Esophagus squamous epithelium (tissue), 5 donors: Measurements from ENCODE around the gene CDC23. TPM values are rescaled to one million over a fixed set of nuclear protein-coding genes. Genes with fewer than 3 reads are reported as not detected.
"Not testable (repeated sequence)": the region's sequence is repeated elsewhere in the genome, so short reads cannot be mapped to it uniquely, and the experiment has no call there.

ENCODE experiments used
- DNase-seq: peaks from one replicate; lab custom pipeline; 2025; lab: John Stamatoyannopoulos, UW
- H3K27ac ChIP-seq, 4 donors: fragments of 200-600 bp; sonication (generic); one replicate each; pipeline ENCODE4 v1.5.1; 2016 to 2019; ENCODE audit warnings: mild to moderate bottlenecking in 1 of 4
- H3K27me3 ChIP-seq, 4 donors: fragments of 200-600 bp; sonication (generic); 1 replicate in 3 of 4; 2 replicates in 1 of 4; pipeline versions ENCODE4 v1.5.1 to v1.6.0; 2017 to 2021; ENCODE audit warnings: antibody characterized with exemption in 1 of 4
- H3K36me3 ChIP-seq, 3 donors: fragments of 200-600 bp; sonication (generic); one replicate each; pipeline ENCODE4 v1.5.1; 2016 to 2019
- H3K4me1 ChIP-seq, 3 donors: fragments of 200-600 bp; sonication (generic); one replicate each; pipeline ENCODE4 v1.5.1; 2017 to 2019
- H3K4me3 ChIP-seq, 4 donors: fragments of 200-600 bp; sonication (generic); 1 replicate in 3 of 4; 2 replicates in 1 of 4; pipeline ENCODE4 v1.5.1; 2016 to 2019; ENCODE audit warnings: mild to moderate bottlenecking in 2 of 4, moderate library complexity in 1 of 4
- H3K9me3 ChIP-seq, 3 donors: fragments of 200-600 bp; sonication (generic); one replicate each; pipeline ENCODE4 v1.5.1; 2016 to 2019
- CTCF ChIP-seq, 6 experiments: fragments of 450-650 bp in 4 of 6; fragments of 200-600 bp in 2 of 6; sonication (generic) in 2 of 6; IDR thresholded peaks; one replicate each; pipeline ENCODE4 v1.5.1; 2016 to 2019; ENCODE audit warnings: antibody characterized with exemption in 6 of 6, mild to moderate bottlenecking in 4 of 6, moderate library complexity in 4 of 6
- POLR2A ChIP-seq, 4 donors: fragments of 450-650 bp; IDR thresholded peaks; one replicate each; pipeline ENCODE4 v1.6.1; 2017; ENCODE audit warnings: antibody characterized with exemption in 4 of 4, mild to moderate bottlenecking in 4 of 4, moderate library complexity in 3 of 4
- WGBS, 2 donors: methylation state at CpG; one replicate each; pipeline ENCODE4 v1.1.5; 2018; 5-methylcytosine and 5-hydroxymethylcytosine counted together
- intact Hi-C: fragments of 100-400 bp; cut with DNase I; formaldehyde crosslinking; loops from one replicate; pipeline ENCODE4 v1.15.0; 2022
- total RNA-seq, 4 donors: library from RNA; depleted of rRNA; stranded (reverse); fragments of >200 nt; gene quantifications; one replicate each; pipeline ENCODE4 v1.1.0, GENCODE V29; 2016
- donor health status: DM: yes; HTN: yes; CAD: no.

CDC23 gene
- total RNA-seq, 4 donors from 2014 or later: 10.4 to 25.8 (median 20.5) TPM

DNA sequence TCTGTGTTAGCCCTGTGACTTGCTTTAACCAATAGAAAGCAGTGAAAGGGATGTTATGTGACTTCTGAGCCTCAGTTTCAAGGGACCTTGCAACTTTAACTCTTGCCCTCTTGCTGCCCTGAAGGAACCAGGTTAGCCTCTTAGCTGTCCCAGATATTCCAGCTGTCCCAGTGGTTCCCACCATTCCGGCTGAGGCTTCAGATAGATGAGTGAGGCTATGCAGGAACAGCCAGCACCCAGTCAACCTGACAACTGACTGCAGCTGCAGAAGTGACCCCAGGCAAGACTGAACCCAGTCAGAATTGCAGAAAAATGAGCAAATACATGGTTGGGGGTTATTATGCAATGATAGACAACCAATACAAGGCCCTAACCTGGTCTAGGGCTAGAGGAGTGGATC lies 10.4 kb upstream of the CDC23 start:
- TF ChIP-seq CTCF (IDR thresholded peaks at IDR 0.05) (no peak), POLR2A (IDR thresholded peaks at IDR 0.05) (no peak)
- DNase-seq: no peak
- 83% methylated on average over 1 of the region's 1 CpG; no CpG with 5 or more reads in 1 of the 2 donors for WGBS, 2 donors
- Histone ChIP-seq H3K9me3 (peaks cover 0 to 13% (median 4%) of the 10 kb centered on the region in 3 donors), H3K4me1 (no peaks in the 10 kb centered on the region), H3K36me3 (no peaks in the 10 kb centered on the region), H3K27ac (no peak overlapping the region), H3K4me3 (no peak overlapping the region), H3K27me3 (no peaks in the 10 kb centered on the region)
- intact Hi-C loops: loop anchor here (10.0 kb wide), 1 partner anchor 171 kb away; no protein-coding TSS in a partner anchor

GRCh38 chr5:138216799-138217198 lies 3.7 kb upstream of the CDC23 start:
- 73 to 76% methylated on average over 2 of the region's 2 CpGs for WGBS, 2 donors
- DNase-seq: no peak
- intact Hi-C loops: no loop called here
- no peaks in the 10 kb centered on the region for H3K9me3 ChIP-seq
- H3K27me3 ChIP-seq: no peaks in the 10 kb centered on the region
- no peak overlapping the region for H3K27ac ChIP-seq
- no peak overlapping the region for H3K4me3 ChIP-seq
- H3K4me1 ChIP-seq: peaks cover 11 to 19% (median 13%) of the 10 kb centered on the region in 3 donors
- no peaks in the 10 kb centered on the region for H3K36me3 ChIP-seq
- TF ChIP-seq POLR2A (IDR thresholded peaks at IDR 0.05) (no peak), CTCF (IDR thresholded peaks at IDR 0.05) (no peak)

- intact Hi-C loops: no loop called here
- DNase-seq: no peak
- Histone ChIP-seq H3K27ac (peak overlapping the region; percentile 87 to 92 (median 90)), H3K27me3 (no peaks in the 10 kb centered on the region), H3K36me3 (peaks cover 0 to 26% (median 0%) of the 10 kb centered on the region in 3 donors), H3K9me3 (no peaks in the 10 kb centered on the region), H3K4me1 (peaks cover 11 to 35% (median 17%) of the 10 kb centered on the region in 3 donors), H3K4me3 (peak overlapping the region; percentile 74 to 96 (median 90))
- WGBS, 2 donors: 0% methylated on average over 1 to 8 of the region's 8 CpGs
- TF ChIP-seq POLR2A (IDR thresholded peaks at IDR 0.05): no peak
Measured at GRCh38 chr5:138212828-138213160, 329 bp downstream of the CDC23 start.

GRCh38 chr5:138210985-138211384 lies 2.1 kb downstream of the CDC23 start:
- Histone ChIP-seq H3K4me3 (no peak overlapping the region), H3K4me1 (peaks cover 11 to 35% (median 17%) of the 10 kb centered on the region in 3 donors), H3K27ac (no peak overlapping the region), H3K9me3 (no peaks in the 10 kb centered on the region), H3K27me3 (no peaks in the 10 kb centered on the region), H3K36me3 (peaks cover 0 to 44% (median 0%) of the 10 kb centered on the region in 3 donors)
- TF ChIP-seq POLR2A (IDR thresholded peaks at IDR 0.05): no peak
- TF ChIP-seq CTCF (IDR thresholded peaks at IDR 0.05): no peak
- WGBS, 2 donors: 91 to 93% methylated on average over 3 of the region's 3 CpGs
- DNase-seq: no peak
- intact Hi-C loops: no loop called here

DNA sequence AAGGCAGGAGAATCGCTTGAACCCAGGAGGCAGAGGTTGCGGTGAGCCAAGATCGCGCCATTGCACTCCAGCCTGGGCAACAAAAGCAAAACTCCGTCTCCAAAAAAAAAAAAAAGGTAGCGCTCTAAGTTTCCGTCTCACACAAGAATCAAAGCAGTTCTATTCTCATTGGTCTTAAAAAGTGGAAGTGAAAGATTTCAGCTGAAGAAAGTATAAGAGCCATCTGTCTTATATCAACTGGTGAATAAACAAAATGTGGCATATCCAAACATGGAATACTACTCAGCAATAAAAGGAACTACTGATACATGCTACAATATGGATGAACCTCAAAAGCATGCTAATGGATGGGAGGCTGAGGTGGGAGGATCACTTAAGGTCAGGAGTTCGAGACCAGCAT lies 19.3 kb downstream of the CDC23 start:
- H3K36me3 ChIP-seq: peaks cover 7 to 96% (median 23%) of the 10 kb centered on the region in 3 donors
- DNase-seq, H3K4me3 ChIP-seq, intact Hi-C loops, H3K9me3 ChIP-seq, H3K27me3 ChIP-seq, H3K27ac ChIP-seq, H3K4me1 ChIP-seq: not testable (repeated sequence)
- 91 to 95% methylated on average over 8 of the region's 8 CpGs for WGBS, 2 donors

DNA sequence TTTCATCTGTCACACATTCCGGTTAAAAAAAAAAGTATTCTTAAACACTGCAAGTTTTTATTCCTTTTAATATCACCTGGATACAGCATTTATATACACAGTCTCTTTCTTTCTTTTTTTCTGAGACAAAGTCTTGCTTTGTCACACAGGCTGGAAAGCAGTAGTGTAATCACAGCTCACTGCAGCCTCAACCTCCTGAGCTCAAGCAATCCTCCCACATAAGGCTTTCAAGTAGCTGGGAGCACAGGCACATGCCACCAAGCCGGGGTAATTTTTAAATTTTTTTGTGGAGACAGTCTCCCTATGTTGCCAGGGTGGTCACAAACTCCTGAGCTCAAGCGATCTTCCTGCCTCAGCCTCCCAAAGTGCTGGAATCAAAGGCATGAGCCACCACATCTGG lies 20.3 kb downstream of the CDC23 start:
- H3K27me3 ChIP-seq: no peaks in the 10 kb centered on the region
- DNase-seq: no peak
- H3K4me1 ChIP-seq: no peaks in the 10 kb centered on the region
- no peaks in the 10 kb centered on the region for H3K9me3 ChIP-seq
- WGBS, 2 donors: 92 to 93% methylated on average over 3 of the region's 3 CpGs
- H3K36me3 ChIP-seq: peaks cover 9 to 96% (median 22%) of the 10 kb centered on the region in 3 donors
- H3K4me3 ChIP-seq: no peak overlapping the region
- intact Hi-C loops: no loop called here
- TF ChIP-seq CTCF (IDR thresholded peaks at IDR 0.05): no peak
- TF ChIP-seq POLR2A (IDR thresholded peaks at IDR 0.05): no peak
- H3K27ac ChIP-seq: no peak overlapping the region
